Measurements from ENCODE around the gene PRKAG3.

PRKAG3 gene

GRCh38 chr2:218871345-218872302, 40.0 kb upstream of the PRKAG3 start:
- no peak for DNase-seq (ENCODE audit: low read depth)
- TF ChIP-seq, protein P1, sequence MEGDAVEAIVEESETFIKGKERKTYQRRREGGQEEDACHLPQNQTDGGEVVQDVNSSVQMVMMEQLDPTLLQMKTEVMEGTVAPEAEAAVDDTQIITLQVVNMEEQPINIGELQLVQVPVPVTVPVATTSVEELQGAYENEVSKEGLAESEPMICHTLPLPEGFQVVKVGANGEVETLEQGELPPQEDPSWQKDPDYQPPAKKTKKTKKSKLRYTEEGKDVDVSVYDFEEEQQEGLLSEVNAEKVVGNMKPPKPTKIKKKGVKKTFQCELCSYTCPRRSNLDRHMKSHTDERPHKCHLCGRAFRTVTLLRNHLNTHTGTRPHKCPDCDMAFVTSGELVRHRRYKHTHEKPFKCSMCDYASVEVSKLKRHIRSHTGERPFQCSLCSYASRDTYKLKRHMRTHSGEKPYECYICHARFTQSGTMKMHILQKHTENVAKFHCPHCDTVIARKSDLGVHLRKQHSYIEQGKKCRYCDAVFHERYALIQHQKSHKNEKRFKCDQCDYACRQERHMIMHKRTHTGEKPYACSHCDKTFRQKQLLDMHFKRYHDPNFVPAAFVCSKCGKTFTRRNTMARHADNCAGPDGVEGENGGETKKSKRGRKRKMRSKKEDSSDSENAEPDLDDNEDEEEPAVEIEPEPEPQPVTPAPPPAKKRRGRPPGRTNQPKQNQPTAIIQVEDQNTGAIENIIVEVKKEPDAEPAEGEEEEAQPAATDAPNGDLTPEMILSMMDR (IDR thresholded peaks at IDR 0.05; ENCODE audit: control insufficient read depth, extremely low read depth, insufficient read depth) = no peak
- no peak overlapping the region for H3K4me3 ChIP-seq (ENCODE audit: low read depth, low read length)

GRCh38 chr2:218870984-218871344, 39.4 kb upstream of the PRKAG3 start:
- no peak overlapping the region for H3K4me3 ChIP-seq (ENCODE audit: low read depth, low read length)
- no peak for DNase-seq (ENCODE audit: low read depth)
- TF ChIP-seq, protein P1 (IDR thresholded peaks at IDR 0.05; ENCODE audit: control insufficient read depth, extremely low read depth, insufficient read depth) = no peak

DNA sequence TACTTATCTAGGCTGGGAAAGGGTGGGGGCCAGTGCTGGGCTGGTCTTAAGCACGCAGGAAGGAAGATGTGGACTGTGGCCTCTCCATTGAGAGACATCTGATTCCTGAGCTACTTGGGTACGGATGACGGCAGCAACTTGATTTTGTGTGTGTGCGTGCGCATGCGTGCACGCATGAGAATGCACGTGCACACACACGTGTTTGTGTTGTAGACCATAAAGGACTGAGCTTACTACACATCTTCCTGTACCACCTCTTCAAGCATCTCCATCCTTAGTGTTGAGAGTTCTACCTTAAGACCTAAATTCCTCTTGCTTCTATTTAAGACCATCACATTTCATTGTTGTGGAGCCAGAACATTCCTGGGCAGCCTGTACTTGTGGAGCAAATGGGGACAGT, 37.5 kb upstream of the PRKAG3 start:
- TF ChIP-seq, protein P1 (IDR thresholded peaks at IDR 0.05; ENCODE audit: control insufficient read depth, extremely low read depth, insufficient read depth) = no peak
- no peak for DNase-seq (ENCODE audit: low read depth)

DNA sequence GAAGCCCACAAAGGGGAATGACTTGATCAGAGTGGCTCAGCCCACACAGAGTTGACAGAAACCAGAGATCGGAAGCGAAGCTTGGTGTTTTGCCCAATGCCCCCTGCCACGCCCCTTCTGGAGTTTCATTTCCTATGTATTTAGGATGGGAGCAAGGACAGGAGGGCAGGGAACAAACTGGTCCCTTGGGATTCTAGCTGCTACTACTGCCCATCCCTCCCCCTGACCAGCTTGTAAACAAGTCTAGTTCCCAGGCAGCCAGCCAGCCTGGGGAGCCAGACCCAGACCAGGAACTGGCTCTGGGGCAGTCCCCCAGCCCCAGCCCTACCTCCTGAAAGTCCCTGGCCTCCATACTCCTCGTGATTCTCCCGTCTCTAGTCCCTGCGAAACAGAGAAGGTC, 36.3 kb upstream of the PRKAG3 start:
- no peak for DNase-seq (ENCODE audit: low read depth)
- H3K4me3 ChIP-seq (ENCODE audit: low read depth, low read length) = no peak overlapping the region
- TF ChIP-seq, protein P1 (IDR thresholded peaks at IDR 0.05; ENCODE audit: control insufficient read depth, extremely low read depth, insufficient read depth) = no peak

More for the DNA sequence above, 37.5 kb upstream of the PRKAG3 start:
- no peak overlapping the region for H3K4me3 ChIP-seq (ENCODE audit: low read depth, low read length)

DNA sequence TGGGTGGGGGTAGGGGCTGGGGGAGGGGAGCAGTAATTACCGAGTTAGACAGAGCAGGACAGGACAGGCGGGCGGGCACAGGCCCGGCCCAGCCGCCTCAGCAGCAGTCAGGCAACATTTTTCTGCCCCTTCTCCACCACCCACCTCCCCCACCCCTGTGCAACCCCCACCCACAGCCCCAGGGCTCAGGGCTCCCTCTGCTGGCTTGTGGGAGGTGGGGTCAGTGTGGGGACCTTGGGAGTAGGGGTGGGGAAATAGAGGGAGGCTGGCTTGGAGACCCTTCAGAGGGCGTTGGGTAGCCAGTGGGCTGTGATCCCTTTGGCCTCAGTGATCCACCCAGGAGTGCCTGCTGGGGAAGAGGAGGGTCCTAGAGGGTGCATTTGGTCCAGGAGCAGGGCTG, 34.4 kb upstream of the PRKAG3 start:
- TF ChIP-seq, protein P1 (IDR thresholded peaks at IDR 0.05; ENCODE audit: control insufficient read depth, extremely low read depth, insufficient read depth) = no peak
- DNase-seq (ENCODE audit: low read depth) = no peak
- H3K4me3 ChIP-seq (ENCODE audit: low read depth, low read length) = no peak overlapping the region

DNA sequence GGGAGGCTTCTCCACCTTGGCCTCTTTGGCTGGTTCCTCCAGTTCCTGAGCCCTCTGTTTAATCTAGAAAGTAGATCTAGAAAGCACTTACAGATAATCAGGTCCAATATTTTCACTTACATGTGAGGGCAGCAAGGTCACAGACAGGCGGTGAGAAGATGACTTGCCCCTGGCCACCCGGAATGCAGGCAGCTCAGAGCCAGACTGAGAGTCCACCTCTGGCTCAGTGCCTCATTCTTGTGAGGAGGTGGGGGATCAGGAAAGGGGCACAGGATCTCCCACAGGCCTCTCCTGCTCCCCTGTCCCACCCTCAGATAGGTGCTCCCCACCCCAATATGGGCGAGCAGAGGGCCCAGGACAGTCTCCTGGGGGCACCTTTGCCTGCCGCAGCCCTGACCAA, 33.8 kb upstream of the PRKAG3 start:
- no peak overlapping the region for H3K4me3 ChIP-seq (ENCODE audit: low read depth, low read length)
- no peak for DNase-seq (ENCODE audit: low read depth)
- TF ChIP-seq, protein P1 (IDR thresholded peaks at IDR 0.05; ENCODE audit: control insufficient read depth, extremely low read depth, insufficient read depth) = no peak
